ENCODE measurements around the gene SPATA6L.

Gene SPATA6L

DNA sequence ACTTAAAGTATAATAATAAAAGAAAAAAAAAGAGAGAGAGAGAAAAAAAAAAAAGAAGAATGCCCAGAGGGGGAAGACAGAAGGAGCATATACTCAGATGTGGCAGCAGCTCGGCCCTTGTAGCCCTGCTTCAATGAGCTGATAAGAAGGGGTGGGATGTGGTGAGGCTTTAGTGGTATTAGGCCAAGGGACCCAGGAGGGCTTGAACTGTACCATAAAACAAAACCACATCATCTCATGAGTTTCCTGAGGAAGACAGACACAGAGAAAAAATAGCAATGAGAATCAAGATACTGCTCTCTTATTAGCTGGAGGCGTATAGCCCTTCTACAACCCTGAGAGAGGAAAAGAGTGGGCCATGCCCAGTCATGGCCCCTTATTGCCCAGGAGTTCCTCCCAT lies 103.2 kb downstream of the SPATA6L start:
- DNase-seq (ENCODE audit: low spot score): no peak
- no peak overlapping the region for H3K14ac ChIP-seq (ENCODE audit: low read length)
- H2AK5ac ChIP-seq (ENCODE audit: low read depth, low read length): no peak overlapping the region
- no peak overlapping the region for H3K9ac ChIP-seq (ENCODE audit: low read depth, low read length, poor library complexity)
- H3K4me1 ChIP-seq (ENCODE audit: control insufficient read depth in 2 of 2, insufficient read depth in 1 of 2, low read depth in 1 of 2, low read length in 2 of 2): no peaks in the 10 kb centered on the region
- no peak overlapping the region for H2BK120ac ChIP-seq (ENCODE audit: low read depth, low read length)
- no peak overlapping the region for H2BK5ac ChIP-seq (ENCODE audit: low read length)
- H3K23ac ChIP-seq (ENCODE audit: low read depth, low read length, poor library complexity): no peak overlapping the region
- H4K8ac ChIP-seq (ENCODE audit: low read depth, low read length): no peak overlapping the region
- H3K18ac ChIP-seq (ENCODE audit: low read length): no peak overlapping the region
- H3K79me1 ChIP-seq (ENCODE audit: low read depth, low read length): no peaks in the 10 kb centered on the region
- H2AFZ ChIP-seq (ENCODE audit: low read length): no peak overlapping the region
- no peak overlapping the region for H2BK15ac ChIP-seq (ENCODE audit: low read length)
- H4K91ac ChIP-seq (ENCODE audit: low read depth, low read length, poor library complexity): no peak overlapping the region
- no peaks in the 10 kb centered on the region for H3K9me3 ChIP-seq (replicated peaks in 1 of 2; ENCODE audit: control insufficient read depth in 2 of 2, insufficient read depth in 1 of 2, low read depth in 1 of 2, low read length in 2 of 2)
- H3K27ac ChIP-seq (replicated peaks; ENCODE audit: low read length): no peak overlapping the region
- no peak overlapping the region for H3K4ac ChIP-seq (ENCODE audit: low read length)
- H3K27me3 ChIP-seq (ENCODE audit: control insufficient read depth in 3 of 3, insufficient read depth in 3 of 3, low read depth in 1 of 3, low read length in 3 of 3): no peaks in the 10 kb centered on the region
- no CpG with 5 or more reads among the region's 2 CpGs for WGBS, 2 donors (ENCODE audit: extremely low coverage in 2 of 2, insufficient read length in 2 of 2, insufficient replicate concordance in 1 of 2)
- H3K4me3 ChIP-seq (ENCODE audit: low read length in 2 of 2): no peak overlapping the region
- no peak overlapping the region for H3K4me2 ChIP-seq (ENCODE audit: insufficient read depth, low read length, poor library complexity, severe bottlenecking)
- H2BK12ac ChIP-seq (ENCODE audit: low read length): no peak overlapping the region
- no peaks in the 10 kb centered on the region for H3K36me3 ChIP-seq (replicated peaks in 1 of 2; ENCODE audit: control insufficient read depth in 2 of 2, insufficient read depth in 2 of 2, low read length in 2 of 2)

DNA sequence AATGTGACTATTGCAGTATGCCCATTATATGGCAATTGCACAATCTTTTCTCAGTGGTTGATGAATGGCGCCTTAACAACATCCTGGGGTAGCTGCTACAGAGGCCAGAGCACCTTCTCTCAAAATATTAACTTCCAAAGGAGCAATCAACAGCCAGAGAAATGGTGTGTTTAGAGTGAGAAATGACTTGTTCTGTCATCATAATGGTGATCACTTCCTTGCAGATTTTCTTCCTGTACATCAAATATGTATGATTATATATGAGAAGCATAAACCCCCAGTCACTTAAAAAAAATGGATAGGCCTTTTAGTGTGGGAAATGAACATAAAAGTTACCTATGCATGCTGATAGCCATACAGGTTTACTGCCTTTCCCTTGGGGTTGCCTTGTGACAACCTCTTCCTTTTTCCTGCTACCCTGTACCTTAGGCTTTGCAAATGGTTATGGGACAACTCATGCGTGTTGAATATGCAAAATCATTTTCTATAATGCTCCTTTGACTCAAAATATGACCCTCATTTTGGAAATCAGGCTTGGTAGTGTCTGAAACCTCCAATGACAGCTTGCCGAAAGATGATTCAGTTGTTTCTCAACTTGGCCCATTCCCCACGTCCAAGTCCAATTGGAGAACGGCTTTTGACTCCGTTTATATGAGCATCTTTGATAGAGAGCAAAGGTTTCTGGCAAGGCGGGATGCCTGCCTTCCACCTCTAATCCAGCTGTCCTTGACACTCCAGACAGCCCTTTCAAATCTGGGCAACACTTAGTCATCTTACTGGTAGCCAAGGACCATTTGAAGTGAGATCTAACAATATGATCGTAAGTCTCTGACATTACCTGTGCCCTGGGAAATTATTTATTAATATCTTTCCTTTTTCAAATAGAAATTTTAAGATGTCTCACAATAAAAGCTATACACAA lies 106.8 kb downstream of the SPATA6L start:
- Histone ChIP-seq H2BK120ac (ENCODE audit: low read depth, low read length) (no peak overlapping the region), H3K27me3 (ENCODE audit: control insufficient read depth in 3 of 3, insufficient read depth in 3 of 3, low read depth in 1 of 3, low read length in 3 of 3) (no peaks in the 10 kb centered on the region), H3K9me3 (replicated peaks in 1 of 2; ENCODE audit: control insufficient read depth in 2 of 2, insufficient read depth in 1 of 2, low read depth in 1 of 2, low read length in 2 of 2) (no peaks in the 10 kb centered on the region), H2AK5ac (ENCODE audit: low read depth, low read length) (no peak overlapping the region), H2AFZ (ENCODE audit: low read length) (no peak overlapping the region), H4K91ac (ENCODE audit: low read depth, low read length, poor library complexity) (no peak overlapping the region), H2BK5ac (ENCODE audit: low read length) (no peak overlapping the region), H3K4me1 (ENCODE audit: control insufficient read depth in 2 of 2, insufficient read depth in 1 of 2, low read depth in 1 of 2, low read length in 2 of 2) (no peaks in the 10 kb centered on the region), H3K23ac (ENCODE audit: low read depth, low read length, poor library complexity) (no peak overlapping the region), H3K18ac (ENCODE audit: low read length) (no peak overlapping the region), H3K4me2 (ENCODE audit: insufficient read depth, low read length, poor library complexity, severe bottlenecking) (no peak overlapping the region), H3K4ac (ENCODE audit: low read length) (no peak overlapping the region), H3K79me1 (ENCODE audit: low read depth, low read length) (no peaks in the 10 kb centered on the region), H3K14ac (ENCODE audit: low read length) (no peak overlapping the region), H2BK15ac (ENCODE audit: low read length) (no peak overlapping the region), H3K36me3 (replicated peaks in 1 of 2; ENCODE audit: control insufficient read depth in 2 of 2, insufficient read depth in 2 of 2, low read length in 2 of 2) (no peaks in the 10 kb centered on the region), H3K4me3 (ENCODE audit: low read length in 2 of 2) (no peak overlapping the region), H4K8ac (ENCODE audit: low read depth, low read length) (no peak overlapping the region), H3K9ac (ENCODE audit: low read depth, low read length, poor library complexity) (no peak overlapping the region), H3K27ac (replicated peaks; ENCODE audit: low read length) (no peak overlapping the region), H2BK12ac (ENCODE audit: low read length) (no peak overlapping the region)
- no CpG with 5 or more reads among the region's 8 CpGs for WGBS, 2 donors (ENCODE audit: extremely low coverage in 2 of 2, insufficient read length in 2 of 2, insufficient replicate concordance in 1 of 2)
- DNase-seq (ENCODE audit: low spot score): no peak

DNA sequence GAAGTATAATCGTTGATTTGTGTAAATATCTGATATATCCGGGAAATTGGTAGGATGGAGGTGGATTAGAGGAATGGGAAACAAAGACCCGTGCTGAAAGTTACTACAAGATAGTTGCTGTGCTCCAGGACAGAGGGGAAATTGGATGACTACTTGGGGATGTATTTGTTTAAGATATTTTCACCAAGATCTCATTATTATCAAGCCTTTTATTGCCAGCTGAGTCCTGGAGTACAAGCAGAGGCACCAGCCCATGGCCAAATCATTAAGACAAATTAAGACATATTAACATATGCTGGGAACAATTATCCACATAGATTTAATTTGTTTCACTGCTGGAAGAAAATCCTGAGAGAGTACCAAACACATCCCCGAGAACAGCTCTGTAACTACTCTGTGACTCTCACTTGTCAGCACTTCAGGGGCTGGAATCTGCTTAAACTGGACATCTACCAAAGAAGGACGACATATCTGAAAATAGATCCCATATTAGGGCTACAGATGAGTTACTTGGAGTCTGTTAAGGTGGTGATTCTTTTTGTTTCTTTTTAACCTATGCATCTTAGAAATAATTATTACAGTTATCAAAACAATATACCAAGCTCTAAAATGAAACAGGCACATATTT lies 107.8 kb downstream of the SPATA6L start:
- Histone ChIP-seq H3K4ac (ENCODE audit: low read length) (no peak overlapping the region), H3K14ac (ENCODE audit: low read length) (no peak overlapping the region), H2BK12ac (ENCODE audit: low read length) (no peak overlapping the region), H3K23ac (ENCODE audit: low read depth, low read length, poor library complexity) (no peak overlapping the region), H3K9ac (ENCODE audit: low read depth, low read length, poor library complexity) (no peak overlapping the region), H3K36me3 (replicated peaks in 1 of 2; ENCODE audit: control insufficient read depth in 2 of 2, insufficient read depth in 2 of 2, low read length in 2 of 2) (no peaks in the 10 kb centered on the region), H2BK15ac (ENCODE audit: low read length) (no peak overlapping the region), H4K8ac (ENCODE audit: low read depth, low read length) (no peak overlapping the region), H2BK5ac (ENCODE audit: low read length) (no peak overlapping the region), H3K27me3 (ENCODE audit: control insufficient read depth in 3 of 3, insufficient read depth in 3 of 3, low read depth in 1 of 3, low read length in 3 of 3) (no peaks in the 10 kb centered on the region), H3K4me2 (ENCODE audit: insufficient read depth, low read length, poor library complexity, severe bottlenecking) (no peak overlapping the region), H3K4me3 (ENCODE audit: low read length in 2 of 2) (no peak overlapping the region), H2AK5ac (ENCODE audit: low read depth, low read length) (no peak overlapping the region), H2AFZ (ENCODE audit: low read length) (no peak overlapping the region), H4K91ac (ENCODE audit: low read depth, low read length, poor library complexity) (no peak overlapping the region), H3K9me3 (replicated peaks in 1 of 2; ENCODE audit: control insufficient read depth in 2 of 2, insufficient read depth in 1 of 2, low read depth in 1 of 2, low read length in 2 of 2) (no peaks in the 10 kb centered on the region), H2BK120ac (ENCODE audit: low read depth, low read length) (no peak overlapping the region), H3K18ac (ENCODE audit: low read length) (no peak overlapping the region), H3K79me1 (ENCODE audit: low read depth, low read length) (no peaks in the 10 kb centered on the region), H3K27ac (replicated peaks; ENCODE audit: low read length) (no peak overlapping the region), H3K4me1 (ENCODE audit: control insufficient read depth in 2 of 2, insufficient read depth in 1 of 2, low read depth in 1 of 2, low read length in 2 of 2) (no peaks in the 10 kb centered on the region)
- WGBS, 2 donors (ENCODE audit: extremely low coverage in 2 of 2, insufficient read length in 2 of 2, insufficient replicate concordance in 1 of 2): 100% methylated on average over 2 of the region's 5 CpGs; no CpG with 5 or more reads in 1 of the 2 donors
- no peak for DNase-seq (ENCODE audit: low spot score)

DNA sequence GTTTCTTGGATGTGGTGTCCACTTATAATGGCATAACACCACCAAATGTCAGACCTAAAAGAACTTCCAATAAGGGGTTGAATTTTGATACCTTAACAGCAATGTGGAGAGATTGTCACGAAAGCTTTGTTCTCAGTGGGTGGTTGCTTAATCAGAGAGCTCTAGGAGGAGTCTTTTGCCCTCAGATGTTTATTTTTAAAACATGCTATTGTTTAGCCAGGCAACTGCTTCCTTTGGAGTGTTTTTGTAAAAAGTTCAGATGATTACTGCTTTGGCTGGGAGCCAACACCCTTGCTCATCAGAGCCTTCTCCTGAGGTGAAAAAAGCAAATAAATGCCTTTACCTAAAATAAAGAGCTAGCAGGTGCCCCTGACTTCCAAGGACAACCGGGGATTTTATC lies 111.0 kb downstream of the SPATA6L start:
- H3K27me3 ChIP-seq (ENCODE audit: control insufficient read depth in 3 of 3, insufficient read depth in 3 of 3, low read depth in 1 of 3, low read length in 3 of 3): peaks cover 0 to 4% (median 0%) of the 10 kb centered on the region in 3 experiments
- H2AFZ ChIP-seq (ENCODE audit: low read length): no peak overlapping the region
- H4K91ac ChIP-seq (ENCODE audit: low read depth, low read length, poor library complexity): no peak overlapping the region
- H2BK12ac ChIP-seq (ENCODE audit: low read length): no peak overlapping the region
- H2BK15ac ChIP-seq (ENCODE audit: low read length): no peak overlapping the region
- H2BK120ac ChIP-seq (ENCODE audit: low read depth, low read length): no peak overlapping the region
- H3K18ac ChIP-seq (ENCODE audit: low read length): no peak overlapping the region
- no peak overlapping the region for H3K27ac ChIP-seq (replicated peaks; ENCODE audit: low read length)
- H3K79me1 ChIP-seq (ENCODE audit: low read depth, low read length): no peaks in the 10 kb centered on the region
- H3K14ac ChIP-seq (ENCODE audit: low read length): no peak overlapping the region
- H3K4me3 ChIP-seq (ENCODE audit: low read length in 2 of 2): no peak overlapping the region
- no peak overlapping the region for H3K23ac ChIP-seq (ENCODE audit: low read depth, low read length, poor library complexity)
- no peaks in the 10 kb centered on the region for H3K36me3 ChIP-seq (replicated peaks in 1 of 2; ENCODE audit: control insufficient read depth in 2 of 2, insufficient read depth in 2 of 2, low read length in 2 of 2)
- H3K4me2 ChIP-seq (ENCODE audit: insufficient read depth, low read length, poor library complexity, severe bottlenecking): no peak overlapping the region
- H4K8ac ChIP-seq (ENCODE audit: low read depth, low read length): no peak overlapping the region
- H3K4ac ChIP-seq (ENCODE audit: low read length): no peak overlapping the region
- no peak overlapping the region for H3K9ac ChIP-seq (ENCODE audit: low read depth, low read length, poor library complexity)
- H2AK5ac ChIP-seq (ENCODE audit: low read depth, low read length): no peak overlapping the region
- no CpG with 5 or more reads among the region's 2 CpGs for WGBS, 2 donors (ENCODE audit: extremely low coverage in 2 of 2, insufficient read length in 2 of 2, insufficient replicate concordance in 1 of 2)
- no peak overlapping the region for H2BK5ac ChIP-seq (ENCODE audit: low read length)
- H3K9me3 ChIP-seq (replicated peaks in 1 of 2; ENCODE audit: control insufficient read depth in 2 of 2, insufficient read depth in 1 of 2, low read depth in 1 of 2, low read length in 2 of 2): no peaks in the 10 kb centered on the region
- no peak for DNase-seq (ENCODE audit: low spot score)
- no peaks in the 10 kb centered on the region for H3K4me1 ChIP-seq (ENCODE audit: control insufficient read depth in 2 of 2, insufficient read depth in 1 of 2, low read depth in 1 of 2, low read length in 2 of 2)
